NAMALWA (cell line): ENCODE data around the gene WDR82.

Experiments
- DNase-seq: peaks from one replicate; pipeline ENCODE4 v3.0.0-alpha.2; 2015; ENCODE audit warnings: low spot score

Gene WDR82

GRCh38 chr3:52223449-52224408 lies 54.7 kb downstream of the WDR82 start:
- DNase-seq: no peak

DNA sequence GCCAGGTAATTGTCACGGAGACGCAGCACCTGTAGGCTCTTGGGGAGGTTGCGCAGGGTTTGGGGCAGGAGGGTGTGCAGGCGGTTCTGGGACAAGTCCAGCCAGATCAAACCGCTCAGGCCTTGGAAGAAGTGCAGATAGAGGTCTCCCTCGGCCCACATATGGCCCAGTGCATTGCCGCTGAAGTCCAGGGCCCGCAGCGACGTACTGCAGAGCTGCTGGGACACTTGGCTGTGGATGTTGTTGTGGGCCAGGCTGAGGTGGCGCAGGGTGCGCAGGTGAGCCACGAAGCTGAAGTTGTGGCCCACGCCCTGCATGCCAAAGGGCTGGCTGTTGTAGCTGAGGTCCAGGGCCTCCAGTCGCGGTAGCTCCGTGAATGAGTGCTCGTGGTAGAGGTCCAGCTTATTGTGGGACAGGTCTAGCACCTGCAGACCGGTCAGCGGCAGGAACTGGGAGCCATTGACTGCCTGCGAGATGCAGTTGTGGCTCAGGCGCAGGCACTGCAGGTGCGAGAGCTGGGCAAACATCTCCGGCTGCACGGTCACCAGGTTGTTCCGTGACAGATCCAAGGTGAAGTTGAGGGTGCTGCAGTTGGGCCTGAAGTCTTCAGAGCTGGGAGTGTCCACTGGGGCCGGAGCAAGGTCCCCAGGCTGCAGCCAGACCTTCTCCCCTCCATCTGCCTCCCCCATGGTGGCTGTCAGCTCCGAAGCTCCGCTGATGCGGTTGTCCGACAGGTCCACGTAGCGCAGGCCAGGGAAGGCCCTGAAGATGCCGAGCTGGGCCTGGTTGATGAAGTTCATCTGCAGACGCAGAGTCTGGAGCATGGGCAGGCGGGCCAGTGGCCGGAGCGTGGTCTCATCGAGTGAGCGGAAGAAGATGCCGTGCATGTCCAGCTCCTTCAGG lies 55.9 kb downstream of the WDR82 start:
- no peak for DNase-seq

DNA sequence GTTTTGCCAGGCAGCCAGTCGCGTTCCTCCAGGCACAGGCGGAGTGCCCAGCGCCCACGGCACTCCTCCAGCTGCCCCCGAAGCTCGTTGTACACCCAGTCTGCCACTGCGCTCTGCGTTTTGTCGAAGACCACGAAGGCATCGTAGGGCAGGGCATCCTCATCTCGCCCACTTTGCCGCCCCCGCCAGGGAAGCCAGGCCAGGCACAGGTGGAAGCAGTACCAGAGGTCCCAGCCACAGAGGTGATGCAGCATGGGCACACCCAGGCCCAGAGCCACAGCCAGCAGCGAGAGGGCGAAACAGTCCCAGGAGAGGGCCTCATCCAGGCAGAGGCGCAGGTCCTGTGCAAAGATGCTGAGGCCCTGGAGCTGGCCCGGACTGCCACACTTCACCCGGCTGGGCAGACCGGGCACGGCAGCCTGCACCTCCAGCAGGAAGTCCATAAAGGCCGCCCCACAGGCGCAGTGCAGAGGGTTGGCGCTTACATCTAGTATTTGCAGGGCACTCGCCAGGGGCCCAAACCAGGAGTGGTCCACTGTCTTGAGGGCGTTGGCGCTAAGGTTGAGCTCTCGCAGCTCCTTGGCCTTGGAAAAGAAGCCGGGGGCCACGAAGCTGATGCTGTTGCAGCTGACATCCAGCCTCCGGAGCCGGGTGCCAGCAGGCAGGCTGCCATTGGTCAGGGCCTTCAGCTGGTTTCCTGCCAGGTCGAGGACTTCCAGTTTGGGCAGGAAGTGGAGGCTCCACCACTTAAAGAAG lies 56.7 kb downstream of the WDR82 start:
- no peak for DNase-seq

GRCh38 chr3:52221141-52221562 lies 57.3 kb downstream of the WDR82 start:
- no peak for DNase-seq

GRCh38 chr3:52220380-52221026 lies 57.9 kb downstream of the WDR82 start:
- DNase-seq: peak; percentile 73

GRCh38 chr3:52218937-52219650 lies 59.4 kb downstream of the WDR82 start:
- no peak for DNase-seq

DNA sequence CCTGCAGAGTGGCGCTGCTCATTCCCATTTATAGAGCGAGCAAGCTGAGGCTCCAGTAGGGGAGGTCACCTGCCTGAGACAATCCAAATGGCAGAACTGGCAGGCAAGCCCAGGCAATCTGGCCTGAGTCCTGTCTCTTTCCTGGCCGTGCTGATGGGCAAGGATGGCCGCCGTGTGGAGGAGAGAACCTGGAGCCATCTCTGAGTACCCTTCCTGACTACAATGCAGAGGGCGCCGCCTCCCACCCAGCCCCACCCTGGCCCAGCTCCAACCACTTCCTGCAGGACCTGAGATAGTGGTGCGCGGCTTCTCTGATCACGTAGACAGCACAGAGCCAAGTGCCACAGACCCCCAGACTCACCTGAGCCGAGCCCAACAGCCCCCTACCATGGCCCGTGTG lies 60.0 kb downstream of the WDR82 start:
- no peak for DNase-seq

DNA sequence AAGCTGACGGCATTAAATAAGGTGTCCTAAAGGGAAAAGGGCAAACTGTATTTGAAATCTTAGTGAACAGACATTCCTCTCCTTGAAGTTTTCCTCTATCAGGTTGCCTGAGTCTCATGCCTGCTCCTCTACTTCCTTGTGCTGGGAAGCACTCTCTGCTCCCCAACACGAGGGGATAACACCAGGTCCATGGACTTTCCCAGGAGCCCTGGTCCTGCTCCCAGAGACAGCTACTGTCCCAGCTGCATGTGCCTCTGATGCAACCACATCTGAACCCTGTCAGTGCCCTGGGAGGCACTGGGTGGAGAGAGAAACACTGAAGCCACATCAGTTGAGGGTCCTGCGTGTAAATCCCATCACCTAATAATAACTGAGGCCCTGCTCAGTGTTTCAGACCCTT lies 60.4 kb downstream of the WDR82 start:
- no peak for DNase-seq

- DNase-seq: no peak
Observed at GRCh38 chr3:52217409-52217805, 61.0 kb downstream of the WDR82 start.

DNA sequence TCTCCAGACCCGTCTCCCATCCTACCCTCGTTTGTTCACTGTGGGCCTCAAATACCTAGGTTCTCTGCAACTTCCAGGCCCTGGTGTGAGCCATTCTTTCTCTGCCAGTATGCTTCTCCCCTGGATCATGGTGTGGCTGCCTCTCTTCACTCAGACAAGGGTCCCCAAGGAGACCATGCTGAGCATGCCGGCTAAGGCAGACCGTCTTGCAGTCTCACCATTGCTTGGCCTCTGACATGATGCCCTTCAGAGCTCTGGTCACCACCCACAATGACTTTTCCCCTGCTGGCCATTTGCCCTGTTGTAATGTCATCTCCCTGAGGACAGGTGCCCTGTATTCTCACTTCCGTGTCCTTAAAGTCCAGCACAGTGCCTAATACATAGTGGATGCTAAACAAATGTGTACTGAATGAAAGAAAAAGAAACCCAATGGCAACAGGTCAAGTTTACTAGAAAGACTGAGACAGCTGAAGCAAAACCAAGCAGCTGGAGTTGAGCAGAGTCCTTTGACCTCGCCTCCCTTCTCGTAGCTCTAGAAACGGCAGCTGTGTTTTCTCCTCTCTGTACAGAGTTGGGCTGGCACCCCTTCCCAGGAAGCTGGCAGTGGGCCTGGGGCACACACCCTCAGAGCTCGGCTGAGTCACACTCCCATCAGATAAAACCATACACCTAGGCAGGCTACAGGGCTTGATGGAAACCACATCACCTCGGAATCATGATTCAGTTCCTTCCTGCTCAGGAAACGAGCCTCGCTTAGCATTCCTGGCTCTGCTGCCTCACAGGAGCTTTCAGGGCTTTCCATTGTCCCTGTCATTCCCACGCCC lies 61.7 kb downstream of the WDR82 start:
- DNase-seq: no peak

DNA sequence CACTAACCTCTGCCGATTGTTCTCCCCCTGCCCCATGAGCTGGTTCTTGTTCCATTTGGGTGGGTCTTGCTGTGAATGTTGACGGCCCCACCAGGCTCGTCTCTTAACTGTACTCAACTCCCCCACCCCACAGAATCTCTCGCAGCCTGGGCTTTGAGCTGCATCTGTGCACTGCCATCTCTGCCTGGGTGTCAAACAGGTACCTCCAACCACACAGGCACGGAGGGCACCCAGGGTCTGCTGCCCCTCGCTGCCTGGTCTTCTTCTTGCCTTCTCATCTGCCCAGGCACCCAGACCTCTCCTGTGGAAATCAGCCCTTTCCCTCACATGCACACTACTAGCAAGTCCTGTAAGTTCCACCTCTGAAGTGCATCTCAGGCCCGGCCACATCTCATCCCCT lies 63.1 kb downstream of the WDR82 start:
- DNase-seq: no peak

GRCh38 chr3:52213901-52214300 lies 64.5 kb downstream of the WDR82 start:
- no peak for DNase-seq

- DNase-seq: no peak
Observed at GRCh38 chr3:52213005-52213404, 65.4 kb downstream of the WDR82 start.

DNA sequence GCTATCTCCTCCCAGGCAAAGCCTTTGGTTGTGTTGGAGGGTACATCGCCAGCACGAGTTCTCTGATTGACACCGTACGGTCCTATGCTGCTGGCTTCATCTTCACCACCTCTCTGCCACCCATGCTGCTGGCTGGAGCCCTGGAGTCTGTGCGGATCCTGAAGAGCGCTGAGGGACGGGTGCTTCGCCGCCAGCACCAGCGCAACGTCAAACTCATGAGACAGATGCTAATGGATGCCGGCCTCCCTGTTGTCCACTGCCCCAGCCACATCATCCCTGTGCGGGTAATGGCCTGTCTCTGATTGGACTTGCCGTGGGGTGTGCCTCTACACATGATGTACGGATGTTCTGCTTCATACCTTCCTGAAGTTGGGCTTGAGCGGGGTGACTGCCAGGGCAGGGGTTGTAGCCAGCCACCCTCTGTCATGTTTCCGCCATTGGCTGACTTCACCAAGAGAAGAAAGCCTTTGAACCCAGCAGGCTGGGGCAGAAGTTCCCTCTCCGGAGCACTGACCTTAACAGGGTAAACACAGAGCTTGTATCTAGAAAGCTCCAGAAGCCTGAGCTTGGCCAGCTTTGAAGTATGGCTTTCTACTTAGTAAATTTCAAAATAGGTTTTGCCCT lies 67.1 kb downstream of the WDR82 start:
- DNase-seq: no peak

DNA sequence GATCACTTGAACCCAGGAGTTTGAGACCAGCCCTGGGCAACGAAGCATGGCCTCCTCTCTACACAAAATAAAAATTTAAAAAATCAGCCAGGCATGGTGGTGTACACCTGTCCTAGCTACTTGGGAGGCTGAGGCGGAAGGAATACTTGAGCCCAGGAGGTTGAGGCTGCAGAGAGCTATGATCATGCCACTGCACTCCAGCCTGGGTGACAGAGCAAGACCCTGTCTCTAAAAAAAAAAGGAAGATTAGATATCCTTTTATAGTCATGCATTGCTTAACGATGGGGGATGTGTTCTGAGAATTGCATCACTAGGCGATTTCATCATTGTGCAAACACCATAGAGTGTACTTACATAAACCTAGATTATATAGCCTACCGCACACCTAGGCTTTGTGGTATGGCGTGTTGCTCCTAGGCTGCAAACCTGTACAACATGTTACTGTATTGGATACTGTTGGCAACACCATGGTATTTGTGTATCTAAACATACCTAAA lies 67.9 kb downstream of the WDR82 start:
- no peak for DNase-seq

DNA sequence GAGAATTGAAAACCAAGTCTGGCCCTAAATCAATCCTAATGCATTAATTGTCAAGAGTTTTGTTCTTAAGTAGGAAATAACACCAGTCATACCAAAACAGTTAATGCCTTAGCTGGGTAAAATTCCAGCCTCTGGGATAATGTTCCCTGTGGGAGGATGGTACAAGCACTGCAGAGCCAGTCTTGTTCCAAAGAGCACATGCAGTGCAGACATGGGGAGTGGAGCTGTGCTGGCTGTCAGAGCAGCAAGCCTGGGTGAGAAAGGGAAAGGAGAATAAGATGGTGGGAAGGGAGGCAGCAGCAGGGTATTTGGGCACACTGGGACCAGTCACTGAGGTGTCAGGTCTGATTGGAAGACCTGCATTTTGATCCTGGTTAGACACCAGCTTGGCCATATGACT lies 68.4 kb downstream of the WDR82 start:
- no peak for DNase-seq

- no peak for DNase-seq
Observed at GRCh38 chr3:52208556-52208955, 69.9 kb downstream of the WDR82 start.

DNA sequence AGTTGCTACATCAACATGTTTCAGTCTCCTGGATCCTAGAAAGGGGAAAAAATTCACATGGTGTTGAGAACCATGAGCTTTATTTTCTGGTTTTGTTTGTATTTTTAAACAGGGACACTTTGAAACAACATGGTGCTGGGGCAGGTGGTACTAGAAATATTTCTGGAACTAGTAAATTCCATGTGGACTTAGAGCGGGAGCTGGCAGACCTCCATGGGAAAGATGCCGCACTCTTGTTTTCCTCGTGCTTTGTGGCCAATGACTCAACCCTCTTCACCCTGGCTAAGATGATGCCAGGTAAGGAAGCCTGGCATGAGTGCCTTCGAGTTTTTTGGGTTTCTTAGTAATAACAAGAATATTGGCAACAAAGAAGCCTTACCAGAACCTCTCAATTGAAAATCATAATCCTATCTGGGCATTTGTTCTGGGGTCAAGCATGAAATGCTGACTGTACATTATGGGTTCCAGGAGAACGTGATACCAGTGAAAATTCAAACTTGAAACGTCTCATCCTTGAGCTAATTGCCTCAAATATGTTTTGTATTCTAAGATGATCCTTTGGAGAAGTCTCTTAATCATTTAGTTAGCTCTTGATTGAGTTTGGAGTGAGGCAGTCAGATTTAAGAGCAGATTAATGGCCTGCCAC lies 72.6 kb downstream of the WDR82 start:
- DNase-seq: no peak
